NCI-H748 (cell line): ENCODE results near the gene PRKG1.
"Not testable (repeated sequence)": the region's sequence is repeated elsewhere in the genome, so short reads cannot be mapped to it uniquely, and the experiment has no call there.

ENCODE experiments used
- DNase-seq: peaks from one replicate; lab custom pipeline; 2025; ENCODE audit not compliant: unreplicated experiment; lab: John Stamatoyannopoulos, UW

The PRKG1 gene

GRCh38 chr10:51716981-51717380 lies 642.7 kb downstream of the PRKG1 start:
- DNase-seq: no peak

GRCh38 chr10:51718804-51719291 lies 644.6 kb downstream of the PRKG1 start:
- no peak for DNase-seq

- DNase-seq: no peak
Observed at GRCh38 chr10:51724038-51724437, 649.8 kb downstream of the PRKG1 start.

GRCh38 chr10:51729822-51730555 lies 655.7 kb downstream of the PRKG1 start:
- no peak for DNase-seq

GRCh38 chr10:51733057-51733456 lies 658.8 kb downstream of the PRKG1 start:
- DNase-seq: no peak

- no peak for DNase-seq
Observed at GRCh38 chr10:51743146-51743545, 668.9 kb downstream of the PRKG1 start.

GRCh38 chr10:51744235-51745000 lies 670.1 kb downstream of the PRKG1 start:
- DNase-seq: no peak

- no peak for DNase-seq
Observed at GRCh38 chr10:51745397-51745796, 671.1 kb downstream of the PRKG1 start.

- no peak for DNase-seq
Observed at GRCh38 chr10:51747216-51747615, 672.9 kb downstream of the PRKG1 start.

GRCh38 chr10:51748959-51749358 lies 674.7 kb downstream of the PRKG1 start:
- no peak for DNase-seq

GRCh38 chr10:51758366-51758765 lies 684.1 kb downstream of the PRKG1 start:
- no peak for DNase-seq

- DNase-seq: not testable (repeated sequence)
Observed at GRCh38 chr10:51758838-51759237, 684.6 kb downstream of the PRKG1 start.

GRCh38 chr10:51759896-51760534 lies 685.7 kb downstream of the PRKG1 start:
- DNase-seq: no peak

- no peak for DNase-seq
Observed at GRCh38 chr10:51760864-51761640, 686.8 kb downstream of the PRKG1 start.

GRCh38 chr10:51763746-51764145 lies 689.5 kb downstream of the PRKG1 start:
- DNase-seq: no peak

- DNase-seq: no peak
Observed at GRCh38 chr10:51765284-51765971, 691.1 kb downstream of the PRKG1 start.

GRCh38 chr10:51766423-51767102 lies 692.3 kb downstream of the PRKG1 start:
- no peak for DNase-seq

- no peak for DNase-seq
Observed at GRCh38 chr10:51767103-51767763, 692.9 kb downstream of the PRKG1 start.

GRCh38 chr10:51768886-51769465 lies 694.7 kb downstream of the PRKG1 start:
- no peak for DNase-seq
